ENCODE results near the gene MSANTD2. TPM values are rescaled to one million over a fixed set of nuclear protein-coding genes. Genes with fewer than 3 reads are reported as not detected.

Gene MSANTD2
- total and polyA plus RNA-seq, 2 donors (not counting 1 experiment from before 2014, with no cell fraction given), result 11.1 to 26.8 TPM

- Histone ChIP-seq H3K4me2 (replicated peaks; ENCODE audit: low read depth, low read length, poor library complexity, severe bottlenecking) (peak within 1 kb of the TSS; percentile 97), H3K4me1 (ENCODE audit: control insufficient read depth in 2 of 2, insufficient read depth in 2 of 2, low read length in 2 of 2) (peaks cover 8 to 17% of the 10 kb centered on the region in 2 donors), H2AFZ (ENCODE audit: insufficient read depth, low read depth, low read length, poor library complexity, severe bottlenecking) (peak within 1 kb of the TSS; percentile 80), H3K27ac (ENCODE audit: low read length in 2 of 2) (no peak within 1 kb of the TSS), H3K27me3 (replicated peaks in 1 of 4; ENCODE audit: control extremely low read depth in 1 of 4, control insufficient read depth in 3 of 4, insufficient read depth in 4 of 4, low read length in 3 of 4) (peaks cover 0 to 13% (median 2%) of the 10 kb centered on the region in 4 experiments), H3K36me3 (replicated peaks in 1 of 2; ENCODE audit: control extremely low read depth in 1 of 2, control insufficient read depth in 1 of 2, extremely low read depth in 1 of 2, insufficient read depth in 2 of 2, low read length in 1 of 2) (no peaks in the 10 kb centered on the region), H3K9me3 (ENCODE audit: control extremely low read depth in 1 of 3, control insufficient read depth in 2 of 3, insufficient read depth in 1 of 3, low read length in 2 of 3) (no peaks in the 10 kb centered on the region), H3K9ac (ENCODE audit: low read length) (peak within 1 kb of the TSS; percentile 70), H3K4me3 (ENCODE audit: control extremely low read depth in 1 of 5, extremely low read depth in 1 of 5, insufficient read depth in 1 of 5, low read depth in 2 of 5, low read length in 4 of 5) (peak within 1 kb of the TSS; percentile 44 to 68 (median 62)), H4K20me1 (ENCODE audit: control insufficient read depth, insufficient read depth, low read length, poor library complexity, severe bottlenecking) (no peaks in the 10 kb centered on the region), H3K79me2 (ENCODE audit: control insufficient read depth, insufficient read depth, low read length) (no peaks in the 10 kb centered on the region)
- peak; percentile 96 for ATAC-seq (ENCODE audit: low read depth)
- Mint-ChIP-seq H3K4me1 (peaks cover 16% of the 10 kb centered on the region), H3K9me3 (ENCODE audit: insufficient read depth) (no peaks in the 10 kb centered on the region), H3K4me3 (peak within 1 kb of the TSS; percentile 92), H3K27ac (peak within 1 kb of the TSS; percentile 60), H3K27me3 (no peaks in the 10 kb centered on the region)
- CTCF ChIA-PET, result interaction anchor here (0.9 to 3.4 kb wide), 5 partner anchors 9 to 66 kb away, joined by 3 to 16 read pairs (median 3); partner anchors contain the start of gene SIAE
- WGBS (ENCODE audit: insufficient coverage), result 3% methylated on average over 43 of the region's 59 CpGs
- intact Hi-C loops (cut with micrococcal nuclease), result loop anchor here (1.0 kb wide), 4 partner anchors 8 to 372 kb away; partner anchors contain the start of genes MSANTD2 and TMEM218
- TF ChIP-seq CTCF (IDR thresholded peaks at IDR 0.05), result no peak
- TF ChIP-seq EZH2 (IDR thresholded peaks at IDR 0.05; ENCODE audit: borderline replicate concordance, insufficient read depth, low read depth, low read length, poor library complexity, severe bottlenecking), result no peak
- peak; percentile 84 for DNase-seq
- POLR2A ChIA-PET, result interaction anchor here (0.8 to 1.7 kb wide), 3 partner anchors 21 to 66 kb away, joined by 3 read pairs; partner anchors contain the start of genes ESAM, SIAE and SPA17
Measured at GRCh38 chr11:124739479-124740276, 60.5 kb downstream of the MSANTD2 start, which contains the start of gene NRGN. Gene NRGN (plus strand): TSS chr11:124739942. CDS start chr11:124740085, 143 bp downstream.

Data from B cell (primary cell).